ENCODE results near the gene TMEM182.
A peak's percentile ranks its signal among the peaks of the same experiment; 100 is the strongest.

The TMEM182 gene

GRCh38 chr2:102841107-102841840 lies 79.4 kb downstream of the TMEM182 start:
- Histone ChIP-seq H3K4me3 (no peak overlapping the region), H3K27ac (no peak overlapping the region)
- TF ChIP-seq CTCF (IDR thresholded peaks at IDR 0.05): peak; percentile 31
- DNase-seq (ENCODE audit: low spot score): no peak

GRCh38 chr2:102843764-102844443 lies 82.1 kb downstream of the TMEM182 start:
- DNase-seq (ENCODE audit: low spot score): no peak
- no peak overlapping the region for H3K27ac ChIP-seq
- H3K4me3 ChIP-seq: no peak overlapping the region
- no peak for TF ChIP-seq CTCF (IDR thresholded peaks at IDR 0.05)

GRCh38 chr2:102844911-102845310 lies 83.1 kb downstream of the TMEM182 start:
- no peak for TF ChIP-seq CTCF (IDR thresholded peaks at IDR 0.05)
- DNase-seq (ENCODE audit: low spot score): no peak
- no peak overlapping the region for H3K4me3 ChIP-seq
- H3K27ac ChIP-seq: no peak overlapping the region

- Histone ChIP-seq H3K27ac (no peak overlapping the region), H3K4me3 (peak overlapping the region; percentile 23)
- DNase-seq (ENCODE audit: low spot score): no peak
- TF ChIP-seq CTCF (IDR thresholded peaks at IDR 0.05): no peak
These were observed 86.6 kb downstream of the TMEM182 start for GRCh38 chr2:102848366-102848839.

- no peak for TF ChIP-seq CTCF (IDR thresholded peaks at IDR 0.05)
- no peak overlapping the region for H3K27ac ChIP-seq
- no peak for DNase-seq (ENCODE audit: low spot score)
- no peak overlapping the region for H3K4me3 ChIP-seq
These were observed 89.1 kb downstream of the TMEM182 start for GRCh38 chr2:102850888-102851287.

GRCh38 chr2:102852867-102853266 lies 91.0 kb downstream of the TMEM182 start:
- Histone ChIP-seq H3K27ac (no peak overlapping the region), H3K4me3 (no peak overlapping the region)
- TF ChIP-seq CTCF (IDR thresholded peaks at IDR 0.05): no peak
- no peak for DNase-seq (ENCODE audit: low spot score)
